H9 (cell line): ENCODE data around the gene ROCK1. TPM values are rescaled to one million over a fixed set of nuclear protein-coding genes. Genes with fewer than 3 reads are reported as not detected.

Experiments
- DNase-seq: peaks from one replicate; pipeline ENCODE4 v3.0.0-alpha.2; 2017
- H2AFZ ChIP-seq: one replicate; pipeline ENCODE4 v1.6.1; 2013; ENCODE audit warnings: mild to moderate bottlenecking, low read length, control low read depth, moderate library complexity
- H2AK5ac ChIP-seq: 2 replicates; pipeline ENCODE4 v1.6.1; 2013; ENCODE audit warnings: low read length, control low read depth, mixed read lengths; ENCODE audit not compliant: insufficient read length
- H2BK120ac ChIP-seq: one replicate; pipeline ENCODE4 v1.6.1; 2013; ENCODE audit warnings: low read depth, mild to moderate bottlenecking, low read length, control low read depth, inconsistent platforms; ENCODE audit not compliant: poor library complexity, severe bottlenecking
- H2BK12ac ChIP-seq: 2 replicates; pipeline ENCODE4 v1.6.1; 2013; ENCODE audit warnings: low read length, control low read depth, mixed read lengths, low read depth; ENCODE audit not compliant: insufficient read length
- H2BK15ac ChIP-seq: 2 replicates; pipeline ENCODE4 v1.6.1; 2013; ENCODE audit warnings: low read depth, low read length, control low read depth
- H2BK20ac ChIP-seq: one replicate; pipeline ENCODE4 v1.6.1; 2013; ENCODE audit warnings: low read depth, mild to moderate bottlenecking, low read length, control low read depth, inconsistent platforms; ENCODE audit not compliant: poor library complexity, severe bottlenecking
- H2BK5ac ChIP-seq: 2 replicates; pipeline ENCODE4 v1.6.1; 2013; ENCODE audit warnings: low read length, control low read depth, mixed read lengths; ENCODE audit not compliant: insufficient read length
- H3K14ac ChIP-seq: 2 replicates; pipeline ENCODE4 v1.6.1; 2013; ENCODE audit warnings: low read length, control low read depth; ENCODE audit not compliant: insufficient read depth
- H3K18ac ChIP-seq: 2 replicates; pipeline ENCODE4 v1.6.1; 2013; ENCODE audit warnings: low read depth, mild to moderate bottlenecking, mixed read lengths, low read length, control low read depth; ENCODE audit not compliant: insufficient read length
- H3K23ac ChIP-seq: 2 replicates; pipeline ENCODE4 v1.6.1; 2013; ENCODE audit warnings: low read length, control low read depth, mixed read lengths, low read depth; ENCODE audit not compliant: insufficient read length
- H3K23me2 ChIP-seq: 2 replicates; pipeline ENCODE4 v1.6.1; 2013; ENCODE audit warnings: low read depth, mild to moderate bottlenecking, mixed read lengths, low read length, control low read depth; ENCODE audit not compliant: insufficient read length, poor library complexity, severe bottlenecking
- H3K27ac ChIP-seq: 2 replicates; pipeline ENCODE4 v1.5.1; 2013; ENCODE audit warnings: low read length, control low read depth, mixed read lengths, low read depth; ENCODE audit not compliant: insufficient read length
- H3K27me3 ChIP-seq: 2 replicates; pipeline ENCODE4 v1.6.1; 2013; ENCODE audit warnings: low read length, control low read depth, inconsistent platforms; ENCODE audit not compliant: insufficient read depth
- H3K4ac ChIP-seq: 2 replicates; pipeline ENCODE4 v1.6.1; 2013; ENCODE audit warnings: low read depth, mild to moderate bottlenecking, control low read depth, inconsistent platforms, low read length, moderate library complexity
- H3K4me1 ChIP-seq: 2 replicates; pipeline ENCODE4 v1.6.1; 2013; ENCODE audit warnings: low read length, control low read depth, inconsistent platforms; ENCODE audit not compliant: insufficient read depth
- H3K4me2 ChIP-seq: 2 replicates; pipeline ENCODE4 v1.6.1; 2013; ENCODE audit warnings: low read length, control low read depth, mixed read lengths; ENCODE audit not compliant: insufficient read length, insufficient read depth
- H3K56ac ChIP-seq: 2 replicates; pipeline ENCODE4 v1.6.1; 2013; ENCODE audit warnings: low read depth, mild to moderate bottlenecking, mixed read lengths, low read length, control low read depth; ENCODE audit not compliant: insufficient read length
- H3K79me1 ChIP-seq: 2 replicates; pipeline ENCODE4 v1.6.1; 2013; ENCODE audit warnings: low read depth, mild to moderate bottlenecking, moderate library complexity, low read length, control low read depth, inconsistent platforms; ENCODE audit not compliant: insufficient read depth, poor library complexity, severe bottlenecking
- H3K79me2 ChIP-seq: 2 replicates; pipeline ENCODE4 v1.6.1; 2013; ENCODE audit warnings: low read length, control low read depth, inconsistent platforms; ENCODE audit not compliant: insufficient read depth
- H3K9ac ChIP-seq: 2 replicates; pipeline ENCODE4 v1.6.1; 2013; ENCODE audit warnings: low read length, control low read depth, mixed read lengths; ENCODE audit not compliant: insufficient read length; ENCODE audit errors: extremely low read depth
- H3K9me3 ChIP-seq: one replicate; pipeline ENCODE4 v1.6.1; 2013; ENCODE audit warnings: low read depth, low read length, inconsistent platforms; ENCODE audit not compliant: control insufficient read depth
- H3T11ph ChIP-seq: one replicate; pipeline ENCODE4 v1.6.1; 2013; ENCODE audit warnings: mild to moderate bottlenecking, low read length, control low read depth, inconsistent platforms
- H4K20me1 ChIP-seq: one replicate; pipeline ENCODE4 v1.6.1; 2013; ENCODE audit not compliant: control insufficient read depth, insufficient read length, insufficient read depth
- H4K5ac ChIP-seq: 2 replicates; pipeline ENCODE4 v1.6.1; 2013; ENCODE audit warnings: low read depth, mild to moderate bottlenecking, mixed read lengths, low read length, control low read depth; ENCODE audit not compliant: insufficient read length
- H4K8ac ChIP-seq: replicated peaks from 2 replicates; pipeline ENCODE4 v1.6.1; 2013; ENCODE audit warnings: low read length, control low read depth, mixed read lengths, low read depth; ENCODE audit not compliant: insufficient read length
- H4K91ac ChIP-seq: 2 replicates; pipeline ENCODE4 v1.6.1; 2013; ENCODE audit warnings: low read depth, mild to moderate bottlenecking, moderate library complexity, mixed read lengths, low read length, control low read depth; ENCODE audit not compliant: insufficient read length
- H3K27ac Mint-ChIP-seq, 3 experiments: 2 replicates in 2 of 3; 3 replicates in 1 of 3; pipeline ENCODE4 v1.8.0; 2020 to 2021; ENCODE audit warnings: mixed read lengths in 3 of 3, mild to moderate bottlenecking in 1 of 3, moderate library complexity in 1 of 3
- H3K27me3 Mint-ChIP-seq: 2 replicates; pipeline ENCODE4 v1.8.0; 2021; ENCODE audit warnings: low read depth, mild to moderate bottlenecking, moderate library complexity, mixed read lengths
- H3K36me3 Mint-ChIP-seq, 3 experiments: 2 replicates in 2 of 3; 3 replicates in 1 of 3; pipeline ENCODE4 v1.8.0; 2020 to 2021; ENCODE audit warnings: low read depth in 3 of 3, mixed read lengths in 3 of 3; ENCODE audit not compliant: insufficient read depth in 1 of 3
- H3K4me1 Mint-ChIP-seq, 2 experiments: 2 replicates each; pipeline ENCODE4 v1.8.0; 2020; ENCODE audit warnings: mixed read lengths in 2 of 2
- H3K4me3 Mint-ChIP-seq, 2 experiments: 2 replicates in 1 of 2; 3 replicates in 1 of 2; pipeline ENCODE4 v1.8.0; 2020 to 2021; ENCODE audit warnings: mild to moderate bottlenecking in 2 of 2, mixed read lengths in 2 of 2, moderate library complexity in 1 of 2
- H3K9me3 Mint-ChIP-seq, 2 experiments: 2 replicates in 1 of 2; 3 replicates in 1 of 2; pipeline ENCODE4 v1.8.0; 2020; ENCODE audit warnings: mild to moderate bottlenecking in 2 of 2, mixed read lengths in 2 of 2, moderate library complexity in 1 of 2
- total RNA-seq: library from RNA; stranded (reverse); gene quantifications from 2 replicates; pipeline ENCODE4 v1.2.1, GENCODE V29; 2021
- TF ChIP-seq, protein P1 (sequence below): fragments of 200-600 bp; sonication (generic); conservative IDR thresholded peaks from 3 replicates; pipeline ENCODE4 v1.8.0; 2021; ENCODE audit warnings: antibody characterized with exemption, mild to moderate bottlenecking

ROCK1 gene
- total RNA-seq, 1 experiment from 2014 or later: 38.2 TPM

DNA sequence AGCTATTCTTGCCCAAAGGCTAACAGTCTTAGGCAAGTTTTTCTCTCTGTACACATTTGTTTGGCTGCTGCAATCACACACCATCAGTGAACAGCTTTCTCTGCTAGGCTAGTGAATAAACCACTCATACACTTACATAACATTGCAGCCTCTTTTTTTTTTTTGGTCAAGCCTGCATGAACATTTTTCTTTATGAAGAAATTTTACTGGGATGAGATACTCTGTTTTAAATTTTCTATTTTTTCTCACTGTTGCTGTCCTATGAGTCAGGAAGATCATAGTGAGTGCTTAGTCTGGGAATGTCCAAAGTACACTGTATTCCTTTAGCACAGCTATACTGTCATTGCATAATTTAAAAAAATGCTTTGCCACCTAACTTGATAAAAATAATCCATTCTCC lies 58.5 kb downstream of the ROCK1 start:
- H2BK20ac ChIP-seq: no peak overlapping the region
- H3K4me1 ChIP-seq: no peaks in the 10 kb centered on the region
- no peak overlapping the region for H2AK5ac ChIP-seq
- H3K4me3 Mint-ChIP-seq: no peak overlapping the region
- no peak overlapping the region for H4K8ac ChIP-seq
- H2AFZ ChIP-seq: no peak overlapping the region
- no peaks in the 10 kb centered on the region for H3K79me1 ChIP-seq
- no peak overlapping the region for H2BK5ac ChIP-seq
- no peak overlapping the region for H2BK120ac ChIP-seq
- no peaks in the 10 kb centered on the region for H3K9me3 Mint-ChIP-seq
- no peak overlapping the region for H3K4me2 ChIP-seq
- no peaks in the 10 kb centered on the region for H3K79me2 ChIP-seq
- H4K20me1 ChIP-seq: no peaks in the 10 kb centered on the region
- no peak overlapping the region for H4K91ac ChIP-seq
- TF ChIP-seq, protein P1, sequence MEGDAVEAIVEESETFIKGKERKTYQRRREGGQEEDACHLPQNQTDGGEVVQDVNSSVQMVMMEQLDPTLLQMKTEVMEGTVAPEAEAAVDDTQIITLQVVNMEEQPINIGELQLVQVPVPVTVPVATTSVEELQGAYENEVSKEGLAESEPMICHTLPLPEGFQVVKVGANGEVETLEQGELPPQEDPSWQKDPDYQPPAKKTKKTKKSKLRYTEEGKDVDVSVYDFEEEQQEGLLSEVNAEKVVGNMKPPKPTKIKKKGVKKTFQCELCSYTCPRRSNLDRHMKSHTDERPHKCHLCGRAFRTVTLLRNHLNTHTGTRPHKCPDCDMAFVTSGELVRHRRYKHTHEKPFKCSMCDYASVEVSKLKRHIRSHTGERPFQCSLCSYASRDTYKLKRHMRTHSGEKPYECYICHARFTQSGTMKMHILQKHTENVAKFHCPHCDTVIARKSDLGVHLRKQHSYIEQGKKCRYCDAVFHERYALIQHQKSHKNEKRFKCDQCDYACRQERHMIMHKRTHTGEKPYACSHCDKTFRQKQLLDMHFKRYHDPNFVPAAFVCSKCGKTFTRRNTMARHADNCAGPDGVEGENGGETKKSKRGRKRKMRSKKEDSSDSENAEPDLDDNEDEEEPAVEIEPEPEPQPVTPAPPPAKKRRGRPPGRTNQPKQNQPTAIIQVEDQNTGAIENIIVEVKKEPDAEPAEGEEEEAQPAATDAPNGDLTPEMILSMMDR: no peak
- no peaks in the 10 kb centered on the region for H3K27me3 ChIP-seq
- H3K9me3 ChIP-seq: no peaks in the 10 kb centered on the region
- 0 out of 4 replicates have a peak, but pooled peaks cover 0 to 2% of the 10 kb centered on the region in 2 experiments for H3K4me1 Mint-ChIP-seq
- no peaks in the 10 kb centered on the region for H3K23me2 ChIP-seq
- H3T11ph ChIP-seq: no peak overlapping the region
- no peak overlapping the region for H3K23ac ChIP-seq
- H2BK12ac ChIP-seq: no peak overlapping the region
- no peak overlapping the region for H3K4ac ChIP-seq
- H3K9ac ChIP-seq: no peak overlapping the region
- H3K14ac ChIP-seq: no peak overlapping the region
- no peak overlapping the region for H4K5ac ChIP-seq
- no peak overlapping the region for H2BK15ac ChIP-seq
- no peak overlapping the region for H3K56ac ChIP-seq
- H3K27ac Mint-ChIP-seq: no peak overlapping the region
- no peak for DNase-seq
- no peak overlapping the region for H3K27ac ChIP-seq
- H3K27me3 Mint-ChIP-seq: no peaks in the 10 kb centered on the region
- no peaks in the 10 kb centered on the region for H3K36me3 Mint-ChIP-seq
- no peak overlapping the region for H3K18ac ChIP-seq
